Stimulated activated CD8-positive, alpha-beta memory T cell treated with anti-CD3 and anti-CD28 coated beads, Interleukin-4, amount 100 ng/mL, for 4 hours (primary cell): ENCODE data around the gene SLC5A4.

Experiments used
- DNase-seq, 2 donors: peaks; one replicate each; pipeline ENCODE4 v3.0.0-alpha.2; 2020; ENCODE audit warnings: low read depth in 2 of 2, low spot score in 1 of 2

Gene SLC5A4

DNA sequence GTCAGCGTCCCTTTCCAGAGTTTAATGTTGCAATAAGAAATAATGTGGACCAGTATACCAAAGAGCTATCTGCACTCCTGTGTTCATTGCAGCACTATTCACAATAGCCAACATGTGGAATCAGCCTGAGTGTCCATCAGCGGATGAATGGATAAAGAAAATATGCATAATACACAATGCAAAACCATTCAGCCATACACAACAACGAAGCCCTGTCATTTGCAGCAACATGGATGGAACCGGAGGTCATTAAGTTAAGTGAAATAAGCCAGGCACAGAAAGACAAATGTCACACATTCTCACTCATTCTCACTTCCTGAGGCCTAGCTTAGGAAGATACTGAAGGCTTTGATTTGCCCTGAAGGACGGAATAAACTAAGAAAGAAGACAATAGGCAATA is 22.1 kb downstream of the SLC5A4 start:
- no peak for DNase-seq

DNA sequence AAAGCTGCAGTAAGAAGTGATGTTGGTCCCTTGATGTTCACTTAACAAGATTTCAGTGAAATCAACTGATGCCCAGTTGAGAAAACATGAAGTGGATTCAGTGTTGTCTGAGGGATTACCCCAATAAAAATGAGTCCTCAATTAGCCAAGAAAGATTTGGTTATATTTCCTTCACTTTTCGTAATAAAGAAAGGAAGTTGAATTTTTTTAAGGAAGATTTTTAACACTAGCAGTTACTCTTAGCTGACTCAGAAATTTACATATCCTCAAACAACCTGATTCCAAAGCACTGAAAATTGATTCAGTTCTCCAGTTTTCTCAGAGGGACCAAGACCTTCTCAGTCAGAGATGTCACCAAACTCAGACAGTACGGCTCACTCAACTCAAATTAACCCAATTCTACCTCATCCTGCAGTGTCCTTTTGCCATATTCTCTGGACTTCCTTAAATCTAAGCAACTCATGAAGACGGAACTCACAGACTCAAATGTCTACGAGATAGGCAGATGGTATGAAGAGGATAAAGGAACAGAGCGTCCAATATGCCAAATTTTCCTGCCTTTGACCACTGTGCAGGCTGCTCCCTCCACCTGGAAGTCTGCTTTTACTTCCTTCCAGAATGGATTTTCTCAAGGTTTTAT is 22.8 kb downstream of the SLC5A4 start:
- no peak for DNase-seq

DNA sequence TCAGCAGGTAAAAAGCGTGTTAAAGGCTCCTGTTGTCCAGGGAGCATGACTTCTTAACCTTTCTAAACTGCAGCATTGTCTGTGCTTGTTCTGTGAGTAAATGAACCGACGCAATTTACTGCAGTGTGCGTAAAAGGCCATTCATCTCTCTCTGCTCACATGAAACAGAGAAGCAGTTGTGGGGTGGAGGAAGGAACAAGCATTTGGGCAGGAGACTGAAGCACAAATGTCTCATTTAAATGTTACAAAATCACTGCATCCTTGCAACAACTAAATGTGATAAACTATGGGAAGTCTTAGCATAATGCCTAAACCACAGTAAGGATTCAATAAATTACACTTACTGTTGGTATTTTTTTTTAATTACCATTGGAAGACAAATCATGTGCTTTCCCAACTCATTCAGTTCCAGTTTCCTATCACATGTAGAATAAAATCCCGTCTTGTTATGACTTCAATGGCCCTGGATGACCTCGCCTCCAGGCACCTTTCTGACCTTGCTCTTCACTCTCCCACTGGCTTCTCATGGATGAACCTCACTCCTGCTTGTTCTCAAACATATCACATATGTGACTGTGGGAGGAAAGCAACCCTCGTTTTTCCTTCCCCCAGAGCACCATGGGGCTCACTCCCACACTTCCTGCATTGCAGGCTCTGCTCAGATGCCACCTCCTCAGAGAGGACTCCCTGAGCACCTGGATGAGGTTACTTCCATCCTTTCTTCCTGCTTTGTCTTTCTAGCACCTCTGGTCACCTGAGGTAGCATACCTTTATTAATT is 28.6 kb downstream of the SLC5A4 start:
- no peak for DNase-seq

DNA sequence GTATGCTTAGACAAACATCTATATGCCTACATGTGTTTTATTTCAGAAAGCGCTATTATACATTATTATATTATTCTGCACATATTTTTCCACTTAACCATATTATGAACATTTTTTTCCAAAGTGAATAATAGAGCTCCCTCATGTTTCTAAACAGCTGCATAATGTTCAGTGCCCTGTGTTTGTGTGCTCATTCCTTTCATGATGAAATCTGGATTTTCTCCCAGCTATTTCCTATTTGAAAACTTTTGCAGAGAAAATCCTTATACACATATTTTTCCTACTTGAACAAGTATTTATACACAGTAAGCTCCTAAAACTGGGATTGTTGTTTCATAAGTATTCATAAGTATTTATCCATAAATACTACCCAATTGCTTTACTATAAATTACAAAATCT is 32.2 kb downstream of the SLC5A4 start:
- no peak for DNase-seq

DNA sequence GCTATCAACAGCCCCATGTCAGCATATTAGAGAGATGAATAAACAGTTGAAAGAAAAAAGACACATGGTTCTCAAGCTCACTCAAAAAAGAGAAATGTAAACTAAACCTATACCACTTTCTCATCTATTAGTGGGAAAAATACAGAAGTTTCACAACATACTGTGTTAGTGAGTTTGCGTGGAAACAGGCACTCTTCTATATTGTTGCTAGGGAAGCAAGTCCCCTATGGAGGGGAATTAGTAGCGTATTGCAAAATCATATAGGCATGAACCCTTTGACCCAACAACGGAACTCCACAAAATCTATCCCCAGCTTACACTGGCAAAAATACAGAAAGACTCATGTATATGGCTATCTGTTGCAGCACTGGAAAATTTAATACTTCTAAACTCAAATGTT is 36.1 kb downstream of the SLC5A4 start:
- DNase-seq, result no peak

DNA sequence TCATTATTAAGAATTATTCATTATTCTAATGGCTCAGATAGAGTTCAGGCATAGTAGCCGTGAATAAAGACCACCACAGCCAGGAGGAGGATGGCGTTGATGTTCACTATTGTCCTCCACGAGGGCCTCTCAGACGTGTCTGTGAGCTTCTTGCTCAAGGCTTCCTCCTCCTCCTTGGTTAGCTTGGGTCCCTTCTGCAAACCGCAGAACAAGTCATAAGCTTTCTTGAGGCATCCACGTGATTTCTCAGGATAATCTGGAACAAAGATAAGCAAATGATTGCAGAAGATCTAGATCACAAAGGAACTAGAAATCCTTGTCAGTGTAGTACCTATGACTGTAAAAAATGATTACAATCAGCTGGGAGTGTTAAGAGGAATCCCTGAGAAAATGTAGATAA is 36.7 kb downstream of the SLC5A4 start:
- no peak for DNase-seq

DNA sequence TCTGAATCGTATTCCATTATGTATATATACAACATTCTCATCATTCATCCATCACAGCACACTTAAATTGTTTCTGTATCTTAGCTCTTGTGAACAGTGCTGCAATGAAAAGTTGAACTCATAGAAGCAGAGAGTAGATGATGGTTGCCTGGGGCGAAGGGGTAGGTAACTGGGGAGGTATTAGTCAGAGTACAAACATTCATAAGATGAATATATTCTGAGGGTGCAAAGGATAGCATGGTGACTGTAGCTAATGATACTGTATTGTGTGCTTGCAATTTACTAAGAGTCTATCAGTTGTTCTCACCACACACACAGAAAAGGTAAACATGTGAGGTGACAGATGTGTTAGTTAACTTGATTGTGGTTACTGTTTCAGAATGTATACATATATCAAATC is 37.7 kb downstream of the SLC5A4 start:
- DNase-seq, result no peak

DNA sequence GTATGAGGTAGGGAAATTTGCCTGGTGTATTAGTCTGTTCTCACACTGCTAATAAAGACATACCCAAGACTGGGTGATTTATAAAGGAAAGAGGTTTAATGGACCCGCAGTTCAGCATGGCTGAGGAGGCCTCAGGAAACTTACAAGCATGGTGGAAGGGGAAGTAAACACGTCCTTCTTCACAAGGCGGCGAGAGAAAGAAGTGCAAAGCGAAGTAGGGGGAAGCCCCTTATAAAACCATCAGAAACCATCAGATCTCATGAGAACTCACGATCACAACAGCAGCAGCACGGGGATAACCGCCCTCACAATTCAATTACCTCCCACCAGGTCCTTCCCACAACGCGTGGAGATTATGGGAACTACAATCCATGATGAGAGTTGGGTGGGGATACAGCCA is 38.2 kb downstream of the SLC5A4 start:
- no peak for DNase-seq

DNA sequence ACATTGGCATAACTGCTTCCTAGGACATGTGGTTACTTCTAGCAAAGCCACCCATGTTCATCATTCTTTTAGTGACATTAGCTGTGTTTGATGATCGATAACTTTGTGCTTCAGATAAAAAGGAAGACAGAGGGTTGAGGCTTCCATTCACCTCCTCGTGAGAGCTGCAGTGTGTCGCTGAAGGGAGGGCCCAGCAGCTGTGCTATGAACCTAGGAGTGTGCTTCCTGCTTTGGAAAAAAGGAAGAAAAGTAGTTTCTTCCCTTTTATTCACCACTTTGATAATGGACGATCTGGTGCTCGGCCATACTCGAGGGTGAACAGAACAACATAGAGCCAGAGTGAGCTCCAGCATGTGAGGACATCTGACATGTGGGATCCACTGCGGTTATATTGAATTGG is 44.1 kb downstream of the SLC5A4 start:
- no peak for DNase-seq

DNA sequence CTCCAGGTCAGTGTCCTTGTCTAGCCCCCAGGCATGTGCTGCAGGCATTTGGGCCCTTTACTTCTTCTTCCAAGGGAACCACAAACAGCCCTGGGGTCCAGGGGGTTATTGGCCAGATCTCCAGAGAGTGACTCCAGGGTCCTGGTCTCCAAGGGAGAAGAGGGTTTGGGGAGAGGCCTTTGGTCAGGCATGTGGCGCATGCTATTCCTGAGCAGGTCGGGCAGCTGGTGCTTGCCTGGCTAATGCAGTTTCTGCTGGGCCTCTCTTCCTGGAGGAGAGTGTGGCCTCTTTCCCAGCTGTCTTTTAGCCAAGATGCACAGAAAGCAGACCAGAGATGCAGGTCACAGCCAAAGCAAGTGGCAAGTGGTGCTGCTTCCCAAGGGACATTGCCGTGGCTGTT is 46.5 kb downstream of the SLC5A4 start:
- DNase-seq, result no peak

DNA sequence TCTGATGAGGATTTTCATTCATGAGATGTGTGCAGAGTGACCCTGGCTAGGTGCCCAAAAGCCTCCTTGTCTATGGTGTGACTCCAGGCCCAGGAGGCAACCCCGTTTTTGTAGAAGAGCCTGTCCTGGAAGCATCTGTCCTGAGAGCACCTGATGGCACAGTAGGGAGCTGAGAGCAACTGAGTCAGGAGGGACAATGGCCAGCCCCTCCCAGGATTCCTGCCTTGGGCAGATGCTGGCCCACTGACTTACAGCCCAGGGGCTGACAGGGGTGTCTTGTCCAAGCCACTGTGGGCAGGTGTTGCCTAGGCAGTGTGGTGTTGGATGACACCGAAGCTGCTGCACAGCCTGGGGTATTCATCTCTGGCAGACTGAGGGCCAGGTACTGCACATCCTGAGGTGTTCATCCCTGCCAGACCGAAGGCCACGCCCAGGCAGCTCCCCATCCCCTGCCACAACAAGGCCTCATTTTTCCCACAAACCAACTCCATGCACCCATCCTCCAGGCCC is 47.1 kb downstream of the SLC5A4 start:
- no peak for DNase-seq

DNA sequence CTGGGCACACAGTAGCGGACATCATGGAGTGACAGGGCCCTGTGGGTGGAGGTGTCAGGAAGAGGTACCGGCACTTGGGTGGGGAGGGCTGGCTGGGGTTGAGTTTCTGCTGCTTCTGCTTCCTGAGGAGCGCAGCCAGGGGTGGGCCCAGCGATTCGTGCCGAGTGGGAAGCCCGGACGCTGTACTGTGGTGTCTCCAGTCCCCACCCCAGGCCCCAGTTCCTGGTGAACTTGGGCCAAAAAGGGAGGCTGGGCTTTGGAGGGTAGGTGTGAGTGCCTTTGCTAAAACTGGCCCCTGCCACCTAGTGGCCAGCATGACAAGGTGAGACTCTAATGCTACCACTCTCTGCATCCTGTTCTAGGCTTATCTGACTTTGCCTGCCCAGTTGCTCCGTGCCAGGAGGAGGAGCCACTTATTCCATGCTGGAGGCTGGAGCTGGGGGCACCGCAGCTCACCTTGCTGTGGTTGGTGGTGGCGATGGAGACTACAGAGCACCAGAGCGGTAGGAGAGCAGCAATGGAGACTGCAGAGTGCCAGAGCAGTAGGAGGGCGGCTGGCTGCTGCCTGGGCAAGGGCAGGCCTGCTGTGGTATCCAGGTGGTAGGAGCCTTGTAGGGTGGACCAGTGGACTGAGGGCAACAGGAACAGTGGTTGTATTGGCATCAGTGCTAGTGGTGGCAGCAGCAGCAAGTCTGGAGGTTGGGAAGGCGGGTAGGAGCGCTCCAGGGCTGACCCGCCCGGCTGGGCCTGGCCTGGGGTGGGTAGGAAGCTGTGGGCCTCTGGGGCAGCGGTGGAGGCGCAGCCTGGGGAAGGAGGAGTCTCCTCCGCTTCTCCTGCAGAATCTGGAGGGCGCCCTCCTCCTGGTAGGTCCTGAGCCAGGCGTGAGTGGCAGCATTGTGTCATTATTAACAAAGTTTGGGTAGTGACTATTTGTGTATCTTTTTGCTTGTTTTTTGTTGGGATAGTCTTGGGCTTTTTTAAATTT is 48.1 kb downstream of the SLC5A4 start:
- no peak for DNase-seq

DNA sequence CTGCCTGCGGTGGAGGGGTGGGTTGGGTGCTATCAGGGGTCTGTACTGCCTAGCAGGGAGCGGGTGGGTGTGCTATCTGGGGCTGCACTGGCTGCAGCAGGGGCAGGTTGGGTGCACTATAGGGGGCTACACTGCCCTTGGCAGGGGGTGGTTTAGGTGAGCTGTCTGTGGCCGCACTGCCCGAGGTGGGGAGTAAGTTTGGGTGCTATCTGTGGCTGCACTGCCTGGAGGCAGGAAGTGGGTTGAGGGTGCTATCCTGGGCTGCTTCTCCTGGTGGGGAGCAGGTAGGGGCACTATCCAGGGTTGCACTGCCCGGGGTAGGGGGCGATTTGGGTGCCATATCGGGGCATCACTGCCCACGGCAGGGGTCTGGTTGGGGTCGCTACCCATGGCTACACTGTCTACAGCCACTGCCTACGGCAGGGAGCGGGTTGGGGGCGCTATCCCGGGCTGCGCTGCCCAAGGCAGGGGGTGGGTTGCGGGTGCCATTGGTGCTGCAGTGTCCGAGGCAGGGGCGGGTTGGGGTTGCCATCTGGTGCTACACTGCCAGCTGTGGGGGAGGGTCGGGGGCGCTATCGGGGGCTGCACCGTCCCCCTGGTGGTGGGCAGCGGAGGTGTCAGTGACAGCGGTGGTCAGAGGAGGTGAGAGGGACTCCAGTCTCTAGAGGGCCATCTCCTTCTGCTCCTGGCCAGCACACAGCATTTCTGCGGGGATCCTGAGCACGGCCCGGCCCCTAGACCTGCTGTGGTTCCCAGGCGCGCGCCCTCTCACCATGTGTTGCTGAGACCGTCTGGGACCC is 49.0 kb downstream of the SLC5A4 start:
- DNase-seq, result no peak

DNA sequence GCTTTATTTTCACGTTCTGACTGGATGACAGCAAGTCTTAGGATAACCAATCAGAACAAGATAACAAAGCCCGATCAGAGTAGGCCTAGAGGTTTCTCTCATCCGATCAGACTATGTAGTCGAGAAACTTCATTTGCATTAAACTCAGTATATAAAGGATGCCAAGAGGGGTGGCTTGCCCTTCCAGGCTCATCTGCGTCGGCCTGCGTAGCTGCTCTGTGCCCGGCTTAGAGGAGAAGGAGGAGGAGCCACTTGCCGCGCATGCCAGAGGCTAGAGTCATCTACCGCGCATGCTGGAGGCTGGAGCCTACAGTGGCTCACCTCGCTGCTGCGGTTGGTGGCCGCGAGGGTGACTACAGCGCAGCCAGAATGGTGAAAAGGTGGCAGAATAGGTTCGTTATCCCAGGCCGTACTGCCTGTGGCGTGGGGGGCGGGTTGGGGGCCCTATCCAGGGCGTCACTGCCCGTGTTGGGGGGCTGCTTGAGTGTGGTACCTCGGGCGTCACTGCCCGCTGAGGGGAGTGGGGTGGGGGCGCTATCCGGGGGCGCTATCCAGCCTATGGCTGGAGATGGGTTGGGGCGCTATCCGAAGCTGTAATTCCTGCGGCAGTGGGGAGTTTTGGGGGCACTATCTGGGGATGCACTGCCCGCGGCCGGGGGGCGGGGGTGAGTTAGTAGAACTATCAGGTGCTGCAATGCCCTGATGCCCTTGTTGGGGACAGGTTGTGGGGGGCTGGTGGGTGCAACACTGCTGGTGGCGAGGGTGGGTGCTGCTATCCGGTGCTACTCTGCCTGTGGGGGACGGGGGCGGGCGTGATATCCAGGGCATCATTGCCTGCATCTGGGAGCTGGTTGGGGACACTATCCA is 50.1 kb downstream of the SLC5A4 start, which contains the start of gene RFPL2:
Gene RFPL2 (minus strand): TSS at position 218 of the 867 bp plus-strand sequence. CDS start 2,622 bp downstream, outside the sequence.
- no peak for DNase-seq

DNA sequence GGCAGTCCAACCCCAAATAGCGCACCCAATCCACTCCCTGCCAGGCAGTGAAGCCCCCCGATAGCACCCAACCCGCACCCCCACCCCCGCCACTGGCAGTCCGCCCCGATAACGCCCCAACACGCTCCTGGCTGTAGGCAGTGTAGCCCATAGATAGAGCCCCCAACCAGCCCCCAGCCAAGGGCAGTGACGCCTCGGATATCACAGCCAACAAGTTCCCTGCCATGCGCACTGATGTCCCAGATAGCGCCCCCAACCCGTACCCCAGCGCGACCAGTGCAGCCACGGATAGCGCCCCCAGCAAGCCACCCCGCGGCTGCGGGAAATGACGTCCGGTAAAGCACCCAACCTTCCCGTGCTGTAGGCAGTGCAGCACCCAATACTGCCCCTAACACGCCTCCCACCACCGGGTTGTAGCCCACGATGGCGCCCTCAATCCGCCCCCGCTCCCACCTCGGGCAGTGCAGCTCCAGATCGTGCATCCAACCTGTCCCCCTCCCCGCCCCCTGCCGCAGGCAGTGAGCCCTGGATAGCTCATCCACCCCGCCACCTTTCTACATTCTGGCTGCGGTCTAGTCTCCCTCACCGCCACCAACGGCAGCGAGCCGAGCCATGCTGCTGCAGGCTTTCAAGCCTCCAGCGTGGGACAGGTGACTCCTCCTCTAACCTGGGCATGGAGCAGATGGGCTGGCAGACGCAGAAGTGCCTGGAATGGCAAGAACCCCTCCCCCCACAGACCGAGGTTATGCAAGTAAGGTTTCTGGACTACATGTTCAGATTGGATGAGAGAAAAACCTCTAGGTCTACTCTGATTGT is 50.9 kb downstream of the SLC5A4 start:
- no peak for DNase-seq

DNA sequence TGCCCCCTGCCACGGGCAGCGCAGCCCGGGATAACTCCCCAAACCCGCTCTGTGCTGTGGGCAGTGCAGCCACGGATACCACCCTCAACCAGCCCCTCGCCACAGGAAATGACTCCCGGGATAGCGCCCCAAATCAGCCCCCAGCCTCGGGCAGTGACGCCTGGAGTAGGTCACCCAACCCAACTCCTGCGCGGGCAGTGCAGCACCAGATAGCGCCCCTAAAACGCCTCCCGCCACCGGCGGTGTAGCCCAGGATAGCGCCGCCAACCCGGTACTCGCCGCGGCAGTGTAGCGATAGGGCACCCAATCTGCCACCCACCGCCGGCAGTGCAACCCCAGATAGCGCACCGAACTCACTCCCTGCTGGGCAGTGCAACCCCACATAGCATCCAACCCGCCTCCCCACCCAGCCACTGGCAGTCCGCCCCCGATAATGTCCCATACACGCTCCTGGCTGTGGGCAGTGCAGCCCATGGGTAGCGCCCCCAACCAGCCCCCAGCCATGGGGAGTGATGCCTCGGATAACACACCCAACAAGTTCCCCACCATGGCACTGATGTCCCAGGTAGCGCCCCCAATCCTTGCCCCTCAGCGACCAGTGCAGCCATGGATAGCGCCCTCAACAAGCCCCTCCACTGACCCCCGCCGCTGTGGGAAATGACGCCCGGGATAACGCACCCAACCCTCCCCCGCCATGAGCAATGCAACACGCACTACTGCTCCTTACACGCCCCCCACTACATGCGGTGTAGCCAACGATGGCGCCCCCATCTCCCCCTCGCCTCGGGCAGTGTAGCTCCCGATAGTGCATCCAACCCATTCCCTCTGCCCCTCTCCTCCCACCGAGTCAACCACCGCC is 51.7 kb downstream of the SLC5A4 start:
- DNase-seq, result no peak

DNA sequence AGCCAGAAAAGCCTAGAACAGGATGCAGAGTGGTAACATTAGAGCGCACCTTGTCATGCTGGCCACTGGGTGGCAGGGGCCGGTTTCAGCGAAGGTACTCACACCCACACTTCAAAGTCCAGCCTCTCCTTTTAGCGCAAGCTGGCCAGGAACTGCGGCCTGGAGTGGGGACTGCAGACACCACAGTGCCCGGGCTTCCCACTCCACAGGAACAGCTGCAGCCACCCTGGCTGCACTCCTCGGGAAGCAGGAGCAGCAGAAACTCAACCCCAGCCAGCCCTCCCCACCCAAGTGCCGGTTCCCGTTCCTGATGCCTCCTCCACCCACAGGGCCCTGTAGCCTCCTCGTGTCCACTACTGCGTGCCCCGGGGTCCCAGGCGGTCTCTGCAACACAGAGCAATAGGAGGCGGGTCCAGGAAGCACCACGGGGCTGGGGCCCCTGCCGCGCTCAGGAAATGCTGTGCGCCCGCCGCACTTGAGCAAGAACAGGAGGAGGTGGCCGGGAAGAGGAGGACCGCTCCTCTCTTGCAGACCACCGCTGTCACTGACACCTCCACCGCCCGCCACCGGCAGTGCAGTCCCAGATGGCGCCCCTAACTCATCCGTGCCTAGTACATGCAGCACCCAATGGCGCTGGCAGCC is 52.5 kb downstream of the SLC5A4 start:
- DNase-seq, result no peak
